AG04449 (cell line): ENCODE data around the gene TTLL11.

ENCODE experiments used
- CTCF ChIA-PET: fragments of 350-600 bp; formaldehyde crosslinking; extraction: SDS; loops from one replicate; lab custom pipeline; 2021; ENCODE audit warnings: antibody characterized with exemption; lab: Yijun Ruan, JAX
- POLR2A ChIA-PET: fragments of 400-600, 350-600 bp; formaldehyde crosslinking; extraction: SDS; loops from one replicate; lab custom pipeline; 2020; ENCODE audit warnings: antibody characterized with exemption, inconsistent platforms; lab: Yijun Ruan, JAX
- DNase-seq: peaks from one replicate; pipeline ENCODE4 v3.0.0-alpha.2; 2010; ENCODE audit warnings: low read depth, low spot score
- H3K4me3 ChIP-seq: 2 replicates; pipeline ENCODE4 v1.5.1; 2011; ENCODE audit warnings: low read depth, mild to moderate bottlenecking, control low read depth, low read length
- CTCF ChIP-seq: IDR thresholded peaks from one replicate; pipeline ENCODE4 v1.5.1; 2011; ENCODE audit warnings: mild to moderate bottlenecking, moderate library complexity, low read length, control low read depth, inconsistent platforms; ENCODE audit not compliant: insufficient read depth; ENCODE audit errors: missing control alignments

The TTLL11 gene

GRCh38 chr9:122020398-122020797, 72.7 kb downstream of the TTLL11 start:
- H3K4me3 ChIP-seq = no peak overlapping the region
- ChIA-PET POLR2A (no interaction called here), CTCF (interaction anchor here (1.2 kb wide), 1 partner anchor 15 kb away, joined by 3 read pairs; no protein-coding TSS in a partner anchor)
- TF ChIP-seq CTCF = no peak
- DNase-seq = no peak

- CTCF ChIA-PET = interaction anchor here (1.0 kb wide), 1 partner anchor 471 kb away, joined by 3 read pairs; no protein-coding TSS in a partner anchor
- peak; percentile 23 for TF ChIP-seq CTCF
- POLR2A ChIA-PET = no interaction called here
- DNase-seq = no peak
- H3K4me3 ChIP-seq = no peak overlapping the region
Measured at GRCh38 chr9:122016744-122017143, 76.4 kb downstream of the TTLL11 start.

- TF ChIP-seq CTCF = no peak
- DNase-seq = no peak
- ChIA-PET POLR2A (no interaction called here), CTCF (interaction anchor here (1.0 kb wide), 1 partner anchor 470 kb away, joined by 3 read pairs; no protein-coding TSS in a partner anchor)
- no peak overlapping the region for H3K4me3 ChIP-seq
Measured at GRCh38 chr9:122016309-122016708, 76.8 kb downstream of the TTLL11 start.

GRCh38 chr9:122015170-122015821, 77.8 kb downstream of the TTLL11 start:
- CTCF ChIA-PET = interaction anchor here (0.9 to 1.3 kb wide), 2 partner anchors 24 to 469 kb away, joined by 3 read pairs; no protein-coding TSS in a partner anchor
- TF ChIP-seq CTCF = no peak

GRCh38 chr9:122011818-122012498, 81.2 kb downstream of the TTLL11 start:
- TF ChIP-seq CTCF = no peak
- H3K4me3 ChIP-seq = no peak overlapping the region
- CTCF ChIA-PET = interaction anchor here (0.7 to 1.7 kb wide), 11 partner anchors 11 to 466 kb away, joined by 3 to 4 read pairs (median 3); no protein-coding TSS in a partner anchor
- DNase-seq = no peak
- POLR2A ChIA-PET = interaction anchor here (0.6 kb wide), 1 partner anchor 22 kb away, joined by 3 read pairs; no protein-coding TSS in a partner anchor

More at GRCh38 chr9:122015170-122015821, 77.8 kb downstream of the TTLL11 start:
- DNase-seq = no peak
- POLR2A ChIA-PET = no interaction called here
- H3K4me3 ChIP-seq = no peak overlapping the region

GRCh38 chr9:122008559-122008958, 84.5 kb downstream of the TTLL11 start:
- ChIA-PET CTCF (interaction anchor here (0.8 to 3.4 kb wide), 8 partner anchors 9 to 462 kb away, joined by 3 to 17 read pairs (median 4); no protein-coding TSS in a partner anchor), POLR2A (no interaction called here)
- TF ChIP-seq CTCF = no peak
- H3K4me3 ChIP-seq = no peak overlapping the region
- DNase-seq = no peak
